Neural cell (in vitro differentiated cells): ENCODE results near the gene FOXD4.
"Not testable (repeated sequence)": the region's sequence is repeated elsewhere in the genome, so short reads cannot be mapped to it uniquely, and the experiment has no call there.

ENCODE experiments used
- CTCF ChIP-seq: fragments of 450-650 bp; IDR thresholded peaks from 2 replicates; pipeline ENCODE4 v1.5.1; 2014; ENCODE audit warnings: antibody characterized with exemption, mild to moderate bottlenecking, moderate library complexity; ENCODE audit not compliant: poor library complexity, severe bottlenecking
- EP300 ChIP-seq: fragments of 450-650 bp; conservative IDR thresholded peaks from 2 replicates; pipeline ENCODE4 v1.6.1; 2014; ENCODE audit warnings: antibody characterized with exemption, mild to moderate bottlenecking, moderate library complexity; ENCODE audit not compliant: poor library complexity, severe bottlenecking
- POLR2AphosphoS5 ChIP-seq: IDR thresholded peaks from 2 replicates; pipeline ENCODE4 v1.6.1; 2012

GRCh38 chr9:113468-114266, 4.5 kb downstream of the FOXD4 start:
- peak; percentile 35 for TF ChIP-seq POLR2AphosphoS5
- TF ChIP-seq CTCF, EP300: not testable (repeated sequence)
